Measurements from ENCODE around the gene PHC2.

DNA sequence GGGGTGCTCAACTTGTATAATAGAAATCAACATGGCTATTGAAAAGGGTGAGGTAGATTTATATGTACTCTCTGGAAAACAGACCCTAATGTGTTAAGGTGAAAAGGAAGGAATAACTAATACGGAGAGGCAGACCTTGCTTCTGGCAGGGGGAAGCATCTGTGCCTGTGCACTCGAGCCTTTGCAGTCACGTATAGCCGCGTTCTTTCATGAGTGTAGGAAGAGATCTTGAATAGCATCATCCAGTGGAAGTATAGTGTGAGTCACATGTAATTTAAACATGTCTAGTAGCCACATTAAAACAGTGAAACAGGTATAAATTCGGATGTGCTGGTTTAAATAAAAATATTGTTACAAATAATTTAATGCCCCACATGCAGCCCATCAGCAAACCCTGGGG is 112.9 kb downstream of the PHC2 start:
- TF ChIP-seq, protein P1, sequence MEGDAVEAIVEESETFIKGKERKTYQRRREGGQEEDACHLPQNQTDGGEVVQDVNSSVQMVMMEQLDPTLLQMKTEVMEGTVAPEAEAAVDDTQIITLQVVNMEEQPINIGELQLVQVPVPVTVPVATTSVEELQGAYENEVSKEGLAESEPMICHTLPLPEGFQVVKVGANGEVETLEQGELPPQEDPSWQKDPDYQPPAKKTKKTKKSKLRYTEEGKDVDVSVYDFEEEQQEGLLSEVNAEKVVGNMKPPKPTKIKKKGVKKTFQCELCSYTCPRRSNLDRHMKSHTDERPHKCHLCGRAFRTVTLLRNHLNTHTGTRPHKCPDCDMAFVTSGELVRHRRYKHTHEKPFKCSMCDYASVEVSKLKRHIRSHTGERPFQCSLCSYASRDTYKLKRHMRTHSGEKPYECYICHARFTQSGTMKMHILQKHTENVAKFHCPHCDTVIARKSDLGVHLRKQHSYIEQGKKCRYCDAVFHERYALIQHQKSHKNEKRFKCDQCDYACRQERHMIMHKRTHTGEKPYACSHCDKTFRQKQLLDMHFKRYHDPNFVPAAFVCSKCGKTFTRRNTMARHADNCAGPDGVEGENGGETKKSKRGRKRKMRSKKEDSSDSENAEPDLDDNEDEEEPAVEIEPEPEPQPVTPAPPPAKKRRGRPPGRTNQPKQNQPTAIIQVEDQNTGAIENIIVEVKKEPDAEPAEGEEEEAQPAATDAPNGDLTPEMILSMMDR (IDR thresholded peaks at IDR 0.05 in 2 of 3, conservative IDR thresholded peaks at IDR 0.05 in 1 of 3; ENCODE audit: borderline replicate concordance in 1 of 3, insufficient read depth in 1 of 3, low read depth in 2 of 3, low read length in 2 of 3), result no peak
- TF ChIP-seq EZH2 (IDR thresholded peaks at IDR 0.05) (no peak), POLR2A (IDR thresholded peaks at IDR 0.05; ENCODE audit: borderline replicate concordance, extremely low read depth, insufficient read depth, insufficient read length) (no peak), RAD21 (IDR thresholded peaks at IDR 0.05; ENCODE audit: low read depth) (no peak), EGR1 (IDR thresholded peaks at IDR 0.05; ENCODE audit: low read depth) (no peak)

Measured in HCT116 (cell line).